ENCODE data around the gene RAC3.
A peak's percentile ranks its signal among the peaks of the same experiment; 100 is the strongest.

GRCh38 chr17:81984773-81985410 lies 46.6 kb upstream of the RAC3 start:
- TF ChIP-seq POLR2AphosphoS5 (IDR thresholded peaks at IDR 0.05; ENCODE audit: low read depth, low read length), result peak; percentile 39; the same call in 1 of the 2 replicates
- TF ChIP-seq RXRA (IDR thresholded peaks at IDR 0.05; ENCODE audit: insufficient read depth, low read depth, low read length), result no peak
- no peak for TF ChIP-seq JUN (IDR thresholded peaks at IDR 0.05; ENCODE audit: low read depth, low read length)
- no peak for TF ChIP-seq TBP (IDR thresholded peaks at IDR 0.05; ENCODE audit: low read depth, low read length)

Measured in H1 (cell line).